ENCODE results near the gene HSPA8. TPM values are rescaled to one million over a fixed set of nuclear protein-coding genes. Genes with fewer than 3 reads are reported as not detected.
A peak's percentile ranks its signal among the peaks of the same experiment; 100 is the strongest.
"Not testable (repeated sequence)": the region's sequence is repeated elsewhere in the genome, so short reads cannot be mapped to it uniquely, and the experiment has no call there.

The HSPA8 gene
- total and polyA plus RNA-seq, 4 experiments from 2014 or later = 809 to 1,778 (median 1,237) TPM

GRCh38 chr11:123059041-123059920, 2.7 kb downstream of the HSPA8 start:
- CTCF ChIA-PET (ENCODE audit: partially characterized antibody) = interaction anchor here (6.0 to 16.8 kb wide), 4 partner anchors 12 to 47 kb away, joined by 41 to 414 read pairs (median 156); no protein-coding TSS in a partner anchor
- Histone ChIP-seq H3K27ac (ENCODE audit: low read depth, low read length) (peak overlapping the region; percentile 99), H3K36me3 (ENCODE audit: insufficient read depth, low read length) (peaks cover 68% of the 10 kb centered on the region), H3K4me3 (ENCODE audit: low read length in 2 of 2) (peak overlapping the region; percentile 92 to 95), H3K4me1 (ENCODE audit: insufficient read depth, low read length) (peaks cover 71% of the 10 kb centered on the region)
- intact Hi-C loops (cut with micrococcal nuclease); H3K27me3 Mint-ChIP-seq; H3K9me3 ChIP-seq (ENCODE audit: control insufficient read depth in 1 of 2, low read length in 2 of 2); H3K27me3 ChIP-seq (ENCODE audit: insufficient read depth, low read length); H3K9me3 Mint-ChIP-seq: not testable (repeated sequence)
- Mint-ChIP-seq H3K4me1 (peaks cover 55 to 97% (median 68%) of the 10 kb centered on the region in 4 donors), H3K4me3 (peak overlapping the region; percentile 97 to 100 (median 99)), H3K36me3 (peaks cover 66 to 87% of the 10 kb centered on the region in 2 donors), H3K27ac (peak overlapping the region; percentile 81 to 99 (median 96))
- POLR2A ChIA-PET (ENCODE audit: partially characterized antibody) = interaction anchor here (1.1 to 23.4 kb wide), 6 partner anchors 9 to 188 kb away, joined by 3 to 891 read pairs (median 122); partner anchors contain the start of gene HSPA8
- peak in 1 of 5 donors; percentile 25 for DNase-seq

GRCh38 chr11:123057661-123058305, 4.2 kb downstream of the HSPA8 start:
- Mint-ChIP-seq H3K27ac (peak overlapping the region; percentile 88 to 99 (median 96)), H3K27me3 (no peaks in the 10 kb centered on the region), H3K4me1 (peaks cover 51 to 94% (median 64%) of the 10 kb centered on the region in 4 donors), H3K9me3 (peaks cover 0 to 12% (median 0%) of the 10 kb centered on the region in 8 donors), H3K4me3 (peak overlapping the region; percentile 97 to 100 (median 99)), H3K36me3 (peaks cover 73 to 87% of the 10 kb centered on the region in 2 donors)
- DNase-seq = peak in 1 of 5 donors; percentile 16
- H3K9me3 ChIP-seq (ENCODE audit: control insufficient read depth in 1 of 2, low read length in 2 of 2) = no peaks in the 10 kb centered on the region
- H3K4me1 ChIP-seq (ENCODE audit: insufficient read depth, low read length) = peaks cover 63% of the 10 kb centered on the region
- peak overlapping the region; percentile 14 to 92 for H3K4me3 ChIP-seq (ENCODE audit: low read length in 2 of 2)
- POLR2A ChIA-PET (ENCODE audit: partially characterized antibody) = interaction anchor here (1.6 to 23.4 kb wide), 6 partner anchors 10 to 312 kb away, joined by 7 to 891 read pairs (median 128); partner anchors contain the start of gene HSPA8
- CTCF ChIA-PET (ENCODE audit: partially characterized antibody) = interaction anchor here (0.7 to 16.8 kb wide), 10 partner anchors 10 to 376 kb away, joined by 3 to 414 read pairs (median 28); no protein-coding TSS in a partner anchor
- intact Hi-C loops (cut with micrococcal nuclease) = no loop called here
- peaks cover 75% of the 10 kb centered on the region for H3K36me3 ChIP-seq (ENCODE audit: insufficient read depth, low read length)
- peak overlapping the region; percentile 99 for H3K27ac ChIP-seq (ENCODE audit: low read depth, low read length)
- H3K27me3 ChIP-seq (ENCODE audit: insufficient read depth, low read length) = no peaks in the 10 kb centered on the region

GRCh38 chr11:123056835-123057491, 5.0 kb downstream of the HSPA8 start:
- Mint-ChIP-seq H3K27ac (peak overlapping the region; percentile 79 to 97 (median 92)), H3K27me3 (no peaks in the 10 kb centered on the region), H3K4me1 (peaks cover 51 to 87% (median 64%) of the 10 kb centered on the region in 4 donors), H3K4me3 (peak overlapping the region; percentile 65 to 100 (median 99)), H3K9me3 (peaks cover 0 to 11% (median 0%) of the 10 kb centered on the region in 8 donors), H3K36me3 (peaks cover 73 to 83% of the 10 kb centered on the region in 2 donors)
- Histone ChIP-seq H3K9me3 (ENCODE audit: control insufficient read depth in 1 of 2, low read length in 2 of 2) (no peaks in the 10 kb centered on the region), H3K4me1 (ENCODE audit: insufficient read depth, low read length) (peaks cover 63% of the 10 kb centered on the region), H3K27me3 (ENCODE audit: insufficient read depth, low read length) (no peaks in the 10 kb centered on the region), H3K4me3 (ENCODE audit: low read length in 2 of 2) (peak overlapping the region in 1 of 2 donors; percentile 9), H3K36me3 (ENCODE audit: insufficient read depth, low read length) (peaks cover 75% of the 10 kb centered on the region), H3K27ac (ENCODE audit: low read depth, low read length) (peak overlapping the region; percentile 99)
- DNase-seq = no peak
- ChIA-PET CTCF (ENCODE audit: partially characterized antibody) (interaction anchor here (0.9 to 16.8 kb wide), 14 partner anchors 9 to 245 kb away, joined by 3 to 414 read pairs (median 8); no protein-coding TSS in a partner anchor), POLR2A (ENCODE audit: partially characterized antibody) (interaction anchor here (1.0 to 23.4 kb wide), 7 partner anchors 10 to 375 kb away, joined by 3 to 891 read pairs (median 19); partner anchors contain the start of gene HSPA8)
- intact Hi-C loops (cut with micrococcal nuclease) = no loop called here

GRCh38 chr11:123055191-123055901, 6.6 kb downstream of the HSPA8 start:
- peaks cover 61% of the 10 kb centered on the region for H3K36me3 ChIP-seq (ENCODE audit: insufficient read depth, low read length)
- Mint-ChIP-seq H3K4me3 (peak overlapping the region; percentile 20 to 100 (median 72)), H3K4me1 (peaks cover 51 to 71% (median 58%) of the 10 kb centered on the region in 4 donors), H3K9me3 (peaks cover 0 to 8% (median 0%) of the 10 kb centered on the region in 8 donors), H3K27ac (peak overlapping the region; percentile 27 to 97 (median 87)), H3K27me3 (no peaks in the 10 kb centered on the region), H3K36me3 (peaks cover 57 to 67% of the 10 kb centered on the region in 2 donors)
- peaks cover 63% of the 10 kb centered on the region for H3K4me1 ChIP-seq (ENCODE audit: insufficient read depth, low read length)
- ChIA-PET POLR2A (ENCODE audit: partially characterized antibody) (interaction anchor here (0.6 to 23.4 kb wide), 9 partner anchors 11 to 399 kb away, joined by 3 to 891 read pairs (median 4); partner anchors contain the start of gene HSPA8), CTCF (ENCODE audit: partially characterized antibody) (interaction anchor here (0.6 to 16.8 kb wide), 24 partner anchors 8 to 478 kb away, joined by 3 to 414 read pairs (median 10); partner anchors contain the start of gene HSPA8)
- H3K4me3 ChIP-seq (ENCODE audit: low read length in 2 of 2) = no peak overlapping the region
- DNase-seq = no peak
- intact Hi-C loops (cut with micrococcal nuclease) = no loop called here
- peak overlapping the region; percentile 99 for H3K27ac ChIP-seq (ENCODE audit: low read depth, low read length)
- no peaks in the 10 kb centered on the region for H3K9me3 ChIP-seq (ENCODE audit: control insufficient read depth in 1 of 2, low read length in 2 of 2)
- H3K27me3 ChIP-seq (ENCODE audit: insufficient read depth, low read length) = no peaks in the 10 kb centered on the region

- Mint-ChIP-seq H3K27ac (peak overlapping the region; percentile 61 to 97 (median 87)), H3K27me3 (no peaks in the 10 kb centered on the region), H3K36me3 (peaks cover 48 to 58% of the 10 kb centered on the region in 2 donors), H3K9me3 (peaks cover 0 to 6% (median 0%) of the 10 kb centered on the region in 8 donors), H3K4me3 (peak overlapping the region in 6 of 8 donors; percentile 52 to 100 (median 86)), H3K4me1 (peaks cover 46 to 62% (median 51%) of the 10 kb centered on the region in 4 donors)
- intact Hi-C loops (cut with micrococcal nuclease) = loop anchor here (1.0 kb wide), 3 partner anchors 8 to 193 kb away; partner anchors contain the start of gene HSPA8
- Histone ChIP-seq H3K4me1 (ENCODE audit: insufficient read depth, low read length) (peaks cover 56% of the 10 kb centered on the region), H3K27me3 (ENCODE audit: insufficient read depth, low read length) (no peaks in the 10 kb centered on the region), H3K9me3 (ENCODE audit: control insufficient read depth in 1 of 2, low read length in 2 of 2) (no peaks in the 10 kb centered on the region), H3K4me3 (ENCODE audit: low read length in 2 of 2) (no peak overlapping the region), H3K27ac (ENCODE audit: low read depth, low read length) (no peak overlapping the region), H3K36me3 (ENCODE audit: insufficient read depth, low read length) (peaks cover 52% of the 10 kb centered on the region)
- POLR2A ChIA-PET (ENCODE audit: partially characterized antibody) = interaction anchor here (0.6 to 23.4 kb wide), 14 partner anchors 8 to 398 kb away, joined by 3 to 891 read pairs (median 4); partner anchors contain the start of gene HSPA8
- DNase-seq = peak; percentile 65 to 72 (median 69)
- CTCF ChIA-PET (ENCODE audit: partially characterized antibody) = interaction anchor here (0.7 to 16.8 kb wide), 40 partner anchors 8 to 1677 kb away, joined by 3 to 414 read pairs (median 6); partner anchors contain the start of gene HSPA8
Measured at GRCh38 chr11:123054301-123055065, 7.5 kb downstream of the HSPA8 start.

All from CD4-positive, alpha-beta memory T cell (primary cell).